Measurements from ENCODE around the gene GRIA2. TPM values are rescaled to one million over a fixed set of nuclear protein-coding genes. Genes with fewer than 3 reads are reported as not detected.

The GRIA2 gene
- polyA plus RNA-seq, 1 of the 3 experiments (the other 2 are of a cell fraction): 0.16 TPM

- no peak for TF ChIP-seq RCOR1 (IDR thresholded peaks at IDR 0.05; ENCODE audit: low read length)
These were observed 137.9 kb downstream of the GRIA2 start (continued) for GRCh38 chr4:157358439-157358838.

GRCh38 chr4:157358851-157359250, 138.3 kb downstream of the GRIA2 start:
- Histone ChIP-seq H3K79me2 (ENCODE audit: insufficient read depth) (no peaks in the 10 kb centered on the region), H3F3A (replicated peaks; ENCODE audit: insufficient read depth) (no peaks in the 10 kb centered on the region), H3K27ac (ENCODE audit: low read depth in 2 of 2, low read length in 1 of 2) (no peak overlapping the region), H3K4me2 (no peak overlapping the region), H3K36me3 (replicated peaks in 1 of 2; ENCODE audit: control insufficient read depth in 1 of 2, insufficient read depth in 2 of 2, low read length in 1 of 2) (no peaks in the 10 kb centered on the region), H3K27me3 (ENCODE audit: insufficient read depth) (no peaks in the 10 kb centered on the region), H3K4me1 (ENCODE audit: control insufficient read depth in 1 of 2, insufficient read depth in 2 of 2, low read depth in 1 of 2, low read length in 1 of 2) (no peaks in the 10 kb centered on the region), H3K9ac (no peak overlapping the region), H3K4me3 (ENCODE audit: low read depth in 2 of 2, low read length in 1 of 2) (no peak overlapping the region), H4K20me1 (ENCODE audit: insufficient read depth) (no peaks in the 10 kb centered on the region), H2AFZ (ENCODE audit: low read depth) (no peak overlapping the region), H3K9me3 (no peaks in the 10 kb centered on the region), H3K9me2 (no peaks in the 10 kb centered on the region)
- CTCF ChIA-PET: no interaction called here
- no peak for TF ChIP-seq FOSL2 (IDR thresholded peaks at IDR 0.05; ENCODE audit: borderline replicate concordance, low read depth)
- no peak for TF ChIP-seq SMC3 (IDR thresholded peaks at IDR 0.05; ENCODE audit: low read depth, low read length)
- no peak for TF ChIP-seq MXI1 (IDR thresholded peaks at IDR 0.05; ENCODE audit: low read depth, low read length)
- no peak for TF ChIP-seq TCF12 (IDR thresholded peaks at IDR 0.05)
- no peak for TF ChIP-seq GATA2 (CRISPR knock-in tag; IDR thresholded peaks at IDR 0.05)
- TF ChIP-seq ZBTB33 (IDR thresholded peaks at IDR 0.05; ENCODE audit: borderline replicate concordance, low read depth): no peak
- TF ChIP-seq FOXJ3 (CRISPR knock-in tag; IDR thresholded peaks at IDR 0.05): no peak
- TF ChIP-seq IRF3 (IDR thresholded peaks at IDR 0.05; ENCODE audit: low read depth, low read length): no peak
- no peak for TF ChIP-seq ELF1 (IDR thresholded peaks at IDR 0.05)
- POLR2A ChIA-PET: no interaction called here
- DNase-seq: no peak
- WGBS (ENCODE audit: low lambda C conversion rate): 19% methylated on average over 1 of the region's 1 CpG

- 28% methylated on average over 4 of the region's 4 CpGs for WGBS (ENCODE audit: low lambda C conversion rate)
- Histone ChIP-seq H3K4me2 (no peak overlapping the region), H2AFZ (ENCODE audit: low read depth) (no peak overlapping the region), H3K9me2 (no peaks in the 10 kb centered on the region), H3K4me3 (ENCODE audit: low read depth in 2 of 2, low read length in 1 of 2) (no peak overlapping the region), H3K79me2 (ENCODE audit: insufficient read depth) (no peaks in the 10 kb centered on the region), H3K27me3 (ENCODE audit: insufficient read depth) (no peaks in the 10 kb centered on the region), H3K27ac (ENCODE audit: low read depth in 2 of 2, low read length in 1 of 2) (no peak overlapping the region), H3K9ac (no peak overlapping the region), H3K36me3 (replicated peaks in 1 of 2; ENCODE audit: control insufficient read depth in 1 of 2, insufficient read depth in 2 of 2, low read length in 1 of 2) (no peaks in the 10 kb centered on the region), H3F3A (replicated peaks; ENCODE audit: insufficient read depth) (no peaks in the 10 kb centered on the region), H3K4me1 (ENCODE audit: control insufficient read depth in 1 of 2, insufficient read depth in 2 of 2, low read depth in 1 of 2, low read length in 1 of 2) (no peaks in the 10 kb centered on the region), H4K20me1 (ENCODE audit: insufficient read depth) (no peaks in the 10 kb centered on the region), H3K9me3 (no peaks in the 10 kb centered on the region)
- DNase-seq: no peak
- ChIA-PET POLR2A (no interaction called here), CTCF (no interaction called here)
- no peak for TF ChIP-seq EP300 (IDR thresholded peaks at IDR 0.05; ENCODE audit: borderline replicate concordance in 1 of 2, low read depth in 1 of 2, low read length in 1 of 2)
- no peak for TF ChIP-seq MXI1 (IDR thresholded peaks at IDR 0.05; ENCODE audit: low read depth, low read length)
- no peak for TF ChIP-seq MEF2A (IDR thresholded peaks at IDR 0.05; ENCODE audit: borderline replicate concordance, low read depth)
- no peak for TF ChIP-seq GATA2 (CRISPR knock-in tag; IDR thresholded peaks at IDR 0.05)
- TF ChIP-seq NFIC (IDR thresholded peaks at IDR 0.05; ENCODE audit: borderline replicate concordance): no peak
- no peak for TF ChIP-seq FOSL2 (IDR thresholded peaks at IDR 0.05; ENCODE audit: borderline replicate concordance, low read depth)
- TF ChIP-seq ELF1 (IDR thresholded peaks at IDR 0.05): no peak
- no peak for TF ChIP-seq RCOR1 (IDR thresholded peaks at IDR 0.05; ENCODE audit: low read length)
- TF ChIP-seq TCF12 (IDR thresholded peaks at IDR 0.05): no peak
- TF ChIP-seq PBX3 (IDR thresholded peaks at IDR 0.05): no peak
- TF ChIP-seq RXRA (IDR thresholded peaks at IDR 0.05; ENCODE audit: borderline replicate concordance, low read depth): no peak
- TF ChIP-seq TEAD4 (IDR thresholded peaks at IDR 0.05; ENCODE audit: borderline replicate concordance, insufficient read depth): no peak
- no peak for TF ChIP-seq JUND (IDR thresholded peaks at IDR 0.05)
- TF ChIP-seq MAX (IDR thresholded peaks at IDR 0.05; ENCODE audit: low read depth): no peak
- TF ChIP-seq CHD2 (IDR thresholded peaks at IDR 0.05; ENCODE audit: low read length, partially characterized antibody): no peak
- no peak for TF ChIP-seq USF1 (IDR thresholded peaks at IDR 0.05; ENCODE audit: borderline replicate concordance, low read depth)
- TF ChIP-seq FOXM1 (IDR thresholded peaks at IDR 0.05; ENCODE audit: low read depth): no peak
- no peak for TF ChIP-seq SIN3A (IDR thresholded peaks at IDR 0.05; ENCODE audit: borderline replicate concordance, low read depth, low read length)
- no peak for TF ChIP-seq NRF1 (IDR thresholded peaks at IDR 0.05; ENCODE audit: low read depth, low read length)
- no peak for TF ChIP-seq FOXJ3 (CRISPR knock-in tag; IDR thresholded peaks at IDR 0.05)
These were observed 142.8 kb downstream of the GRIA2 start for GRCh38 chr4:157363360-157363759.
